Pancreas (tissue), 10 donors: ENCODE data around the gene C1orf105. TPM values are rescaled to one million over a fixed set of nuclear protein-coding genes. Genes with fewer than 3 reads are reported as not detected.

Source experiments
- ATAC-seq, 4 donors: fragments of 200-7000 bp; cut with Tn5 transposase; one replicate each; pipeline versions ENCODE4 v1.8.0 to v1.9.1; 2020; ENCODE audit warnings: mild to moderate bottlenecking in 4 of 4, moderate library complexity in 4 of 4
- DNase-seq, 6 donors: peaks; one replicate each; pipeline ENCODE4 v3.0.0-alpha.2; 2020
- FAIRE-seq: peaks from 2 replicates; lab custom pipeline; 2012; peaks lifted over from hg19 to GRCh38; lab: Jason Lieb, UNC
- H3K27ac ChIP-seq, 4 donors: fragments of 200-600 bp; sonication (generic); 1 replicate in 3 of 4; 2 replicates in 1 of 4; pipeline versions ENCODE4 v1.5.0 to v1.8.0; 2020
- H3K27me3 ChIP-seq, 4 donors: fragments of 200-600 bp; one replicate each; pipeline ENCODE4 v1.8.0; 2021
- H3K36me3 ChIP-seq, 3 donors: fragments of 200-600 bp; sonication (generic) in 1 of 3; one replicate each; pipeline versions ENCODE4 v1.5.0 to v1.8.0; 2020 to 2021
- H3K4me1 ChIP-seq, 3 donors: fragments of 200-600 bp; one replicate each; pipeline ENCODE4 v1.8.0; 2021
- H3K4me3 ChIP-seq, 4 donors: fragments of 200-600 bp; sonication (generic) in 2 of 4; one replicate each; pipeline versions ENCODE4 v1.5.0 to v1.8.0; 2020 to 2021
- H3K9me3 ChIP-seq, 4 donors: fragments of 200-600 bp; one replicate each; pipeline ENCODE4 v1.8.0; 2021
- CTCF ChIP-seq, 4 donors: fragments of 200-600 bp; sonication (generic) in 3 of 4; IDR thresholded peaks; one replicate each; pipeline versions ENCODE4 v1.5.0 to v1.8.0; 2021; ENCODE audit warnings: antibody characterized with exemption in 4 of 4
- WGBS, 2 donors: extraction: QIAGEN DNeasy Blood & Tissue Kit; methylation state at CpG; one replicate each; pipeline ENCODE4 v1.1.7; 2013; 5-methylcytosine and 5-hydroxymethylcytosine counted together
- intact Hi-C, 3 donors: fragments of 100-400 bp; cut with DNase I; formaldehyde crosslinking; loops; one replicate each; pipeline versions ENCODE4 v1.11.1 to v1.14.2; 2022
- polyA plus RNA-seq, 2 donors: library from polyadenylated mRNA; stranded (reverse); fragments of 200-250 nt; gene quantifications; one replicate each; pipeline ENCODE4 v1.2.3, GENCODE V29; 2013
- total RNA-seq, 6 donors: library from RNA; stranded (reverse); fragmentation: NEBNext Ultra II Directional in 4 of 6; extraction: Animal tissue kit (Norgen Biotek cat#: 25700) in 4 of 6; gene quantifications; one replicate each; pipeline versions ENCODE4 v1.2.1 to v1.2.4, GENCODE V29; 2021 to 2023
- donor health status: healthy with polysubstance abuse.
- donor health status: DM: no; HTN: no; CAD: no; lungs with moderate emphysema.
- donor health status: DM: no; HTN: no; CAD: no.
- donor health status: control.
- donor health status: control.
- donor health status: Bipolar disorder and iron deficiency.
- donor health status: DM: yes; HTN: yes; CAD: no.
- donor health status: DM: no; HTN: no; CAD: no.
- donor health status: DM: no; HTN: no; CAD: no.
- donor health status: DM: yes; HTN: yes; CAD: no.

C1orf105 gene
- total and polyA plus RNA-seq, 8 donors: not detected

DNA sequence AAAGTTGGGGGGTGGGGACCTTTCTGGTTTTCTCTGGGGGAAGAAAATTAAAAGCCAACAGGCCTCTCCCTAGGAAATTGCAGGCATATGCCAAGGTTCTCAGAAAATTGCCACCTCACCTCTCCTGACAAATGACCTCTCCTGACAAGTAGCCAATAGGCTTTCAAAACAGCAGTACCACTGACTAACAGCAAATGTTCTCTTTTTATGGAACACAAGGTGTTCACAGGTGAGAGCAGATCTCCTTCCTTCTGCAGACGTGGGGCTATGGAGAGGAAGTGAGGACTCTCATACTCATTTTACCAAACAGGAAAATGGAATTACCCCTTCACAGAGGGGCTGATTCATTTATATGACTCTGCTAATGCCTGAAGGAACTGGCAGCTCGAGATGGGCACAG is 79.7 kb downstream of the C1orf105 start:
- intact Hi-C loops: no loop called here
- Histone ChIP-seq H3K36me3 (no peaks in the 10 kb centered on the region), H3K4me3 (no peak overlapping the region), H3K4me1 (peaks cover 6 to 28% (median 8%) of the 10 kb centered on the region in 3 donors), H3K27me3 (no peaks in the 10 kb centered on the region), H3K27ac (peak overlapping the region in 2 of 4 donors; percentile 48 to 55), H3K9me3 (no peaks in the 10 kb centered on the region)
- no peak for TF ChIP-seq CTCF (IDR thresholded peaks at IDR 0.05)
- WGBS, 2 donors: 70 to 75% methylated on average over 2 of the region's 2 CpGs
- DNase-seq: no peak
- no peak for FAIRE-seq
- peak; percentile 46 to 77 (median 65) for ATAC-seq

DNA sequence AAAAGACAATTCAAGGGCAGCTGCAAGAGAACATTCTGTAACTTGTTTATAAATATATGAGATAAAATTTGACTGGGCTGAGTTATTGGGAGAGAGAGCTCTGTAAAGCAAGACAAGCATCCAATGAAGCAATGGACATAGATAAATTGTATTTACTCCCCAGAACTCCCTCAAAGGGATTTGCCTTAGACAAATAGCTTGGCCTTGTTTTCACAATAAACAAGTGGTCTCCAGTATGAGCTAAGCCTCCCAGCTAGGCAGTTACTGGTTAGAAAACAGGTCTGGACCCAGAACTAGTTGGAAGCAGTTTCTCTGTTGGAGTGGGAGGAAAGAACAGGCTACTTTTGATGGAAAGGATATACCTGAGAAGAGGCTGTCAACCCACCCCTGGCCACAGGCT is 87.3 kb downstream of the C1orf105 start:
- intact Hi-C loops: no loop called here
- Histone ChIP-seq H3K36me3 (no peaks in the 10 kb centered on the region), H3K9me3 (no peaks in the 10 kb centered on the region), H3K27ac (no peak overlapping the region), H3K4me3 (no peak overlapping the region), H3K27me3 (no peaks in the 10 kb centered on the region), H3K4me1 (peaks cover 0 to 2% (median 0%) of the 10 kb centered on the region in 3 donors)
- ATAC-seq (no peak), DNase-seq (no peak), FAIRE-seq (no peak)
- TF ChIP-seq CTCF (IDR thresholded peaks at IDR 0.05): no peak

- no peak for TF ChIP-seq CTCF (IDR thresholded peaks at IDR 0.05)
Measured at GRCh38 chr1:172510479-172510878, 90.0 kb downstream of the C1orf105 start.

GRCh38 chr1:172512591-172512990 is 92.1 kb downstream of the C1orf105 start:
- DNase-seq (no peak), FAIRE-seq (no peak), ATAC-seq (no peak)
- no peak for TF ChIP-seq CTCF (IDR thresholded peaks at IDR 0.05)
- no peak overlapping the region for H3K27ac ChIP-seq
- intact Hi-C loops: no loop called here
- H3K9me3 ChIP-seq: no peaks in the 10 kb centered on the region
- peaks cover 0 to 5% (median 0%) of the 10 kb centered on the region in 3 donors for H3K4me1 ChIP-seq
- H3K4me3 ChIP-seq: no peak overlapping the region
- no peaks in the 10 kb centered on the region for H3K27me3 ChIP-seq
- H3K36me3 ChIP-seq: no peaks in the 10 kb centered on the region

More at GRCh38 chr1:172510479-172510878, 90.0 kb downstream of the C1orf105 start:
- Histone ChIP-seq H3K4me1 (peaks cover 0 to 5% (median 0%) of the 10 kb centered on the region in 3 donors), H3K36me3 (no peaks in the 10 kb centered on the region), H3K4me3 (no peak overlapping the region), H3K9me3 (no peaks in the 10 kb centered on the region), H3K27me3 (no peaks in the 10 kb centered on the region), H3K27ac (no peak overlapping the region)
- ATAC-seq (no peak), FAIRE-seq (no peak), DNase-seq (no peak)
- intact Hi-C loops: no loop called here
- 84 to 85% methylated on average over 2 to 3 of the region's 3 CpGs for WGBS, 2 donors

DNA sequence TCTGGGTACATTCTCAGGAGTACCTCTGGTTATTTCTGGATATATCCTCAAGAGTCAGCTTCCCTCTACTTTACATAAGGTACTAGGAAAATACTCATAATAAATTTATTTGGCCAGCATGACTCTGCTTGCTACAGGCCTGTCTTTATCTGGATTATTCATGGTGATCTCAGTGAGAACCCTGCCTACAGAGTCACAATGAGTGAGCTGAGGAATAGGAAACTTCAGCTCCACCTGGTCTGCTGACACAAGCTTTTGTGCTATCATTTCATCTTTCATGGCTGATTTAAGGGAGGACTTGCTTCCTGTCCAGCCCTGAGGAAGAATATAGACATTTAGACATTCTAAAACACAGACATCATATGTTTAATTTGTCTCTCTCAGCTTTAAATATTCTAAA is 93.0 kb downstream of the C1orf105 start:
- Histone ChIP-seq H3K4me3 (no peak overlapping the region), H3K27me3 (no peaks in the 10 kb centered on the region), H3K4me1 (peaks cover 0 to 5% (median 0%) of the 10 kb centered on the region in 3 donors), H3K36me3 (no peaks in the 10 kb centered on the region), H3K9me3 (no peaks in the 10 kb centered on the region), H3K27ac (no peak overlapping the region)
- DNase-seq (no peak), ATAC-seq (peak in 3 of 4 donors; percentile 62 to 87 (median 85)), FAIRE-seq (no peak)
- TF ChIP-seq CTCF (IDR thresholded peaks at IDR 0.05): no peak
- intact Hi-C loops: no loop called here
